HepG2 (cell line): ENCODE data around the gene CGREF1. TPM values are rescaled to one million over a fixed set of nuclear protein-coding genes. Genes with fewer than 3 reads are reported as not detected.
A peak's percentile ranks its signal among the peaks of the same experiment; 100 is the strongest.

Experiments
- ARNTL ChIP-seq: sonication (generic); formaldehyde crosslinking; IDR thresholded peaks from 2 replicates; pipeline ENCODE4 v1.4.0; 2020; ENCODE audit warnings: mild to moderate bottlenecking, missing genetic modification reagents
- ASH2L ChIP-seq: fragments of 300-600, 200-600 bp; sonication (generic); IDR thresholded peaks from 2 replicates; pipeline ENCODE4 v1.7.0; 2017; ENCODE audit warnings: low read depth, mild to moderate bottlenecking, moderate library complexity, mixed read lengths, low read length; ENCODE audit not compliant: insufficient read length
- ATAD3A ChIP-seq: sonication (generic); formaldehyde crosslinking; IDR thresholded peaks from 2 replicates; pipeline ENCODE4 v1.4.0; 2020; ENCODE audit warnings: missing genetic modification reagents
- ATRX ChIP-seq: sonication (generic); formaldehyde crosslinking; IDR thresholded peaks from 2 replicates; pipeline ENCODE4 v1.4.0; 2020; ENCODE audit warnings: missing genetic modification reagents, borderline replicate concordance
- CBX5 ChIP-seq: sonication (generic); formaldehyde crosslinking; IDR thresholded peaks from 2 replicates; pipeline ENCODE4 v1.4.0; 2020; ENCODE audit warnings: missing genetic modification reagents, borderline replicate concordance
- ELF3 ChIP-seq: IDR thresholded peaks from 2 replicates; pipeline ENCODE4 v1.6.1; 2016; ENCODE audit warnings: missing genetic modification reagents, missing compliant biosample characterization
- KDM2A ChIP-seq: sonication (generic); formaldehyde crosslinking; IDR thresholded peaks from 2 replicates; pipeline ENCODE4 v1.4.0; 2020; ENCODE audit warnings: low read depth, missing genetic modification reagents, borderline replicate concordance
- MXI1 ChIP-seq: IDR thresholded peaks from 3 replicates; pipeline ENCODE4 v1.6.1; 2012; ENCODE audit warnings: low read depth, low read length, inconsistent platforms, borderline replicate concordance
- PITX1 ChIP-seq: sonication (generic); formaldehyde crosslinking; IDR thresholded peaks from 2 replicates; pipeline ENCODE4 v1.5.1; 2020; ENCODE audit warnings: mild to moderate bottlenecking, missing genetic modification reagents
- RAD51 ChIP-seq: fragments of 450-650 bp; IDR thresholded peaks from 2 replicates; pipeline ENCODE4 v1.6.1; 2016; ENCODE audit warnings: borderline replicate concordance
- SIX1 ChIP-seq: sonication (generic); formaldehyde crosslinking; IDR thresholded peaks from 2 replicates; pipeline ENCODE4 v1.4.0; 2020; ENCODE audit warnings: missing genetic modification reagents, borderline replicate concordance
- SRF ChIP-seq: IDR thresholded peaks from 2 replicates; pipeline ENCODE4 v1.6.1; 2011; ENCODE audit warnings: mild to moderate bottlenecking, low read depth, low read length, moderate library complexity
- SRSF9 ChIP-seq: fragments of 200-400 bp; formaldehyde crosslinking; IDR thresholded peaks from 2 replicates; pipeline ENCODE4 v1.6.1; 2018; ENCODE audit warnings: borderline replicate concordance, mild to moderate bottlenecking, low read depth, low read length; ENCODE audit not compliant: insufficient read depth, poor library complexity, severe bottlenecking
- SRY ChIP-seq: sonication (generic); formaldehyde crosslinking; IDR thresholded peaks from 2 replicates; pipeline ENCODE4 v1.8.0; 2022; ENCODE audit warnings: mild to moderate bottlenecking, missing genetic modification reagents
- ZBTB38 ChIP-seq: sonication (generic); formaldehyde crosslinking; IDR thresholded peaks from 2 replicates; pipeline ENCODE4 v1.5.1; 2020; ENCODE audit warnings: mild to moderate bottlenecking, missing genetic modification reagents
- ZNF124 ChIP-seq: sonication (generic); formaldehyde crosslinking; IDR thresholded peaks from 2 replicates; pipeline ENCODE4 v1.4.0; 2020; ENCODE audit warnings: missing genetic modification reagents
- ZNF17 ChIP-seq: sonication (generic); formaldehyde crosslinking; IDR thresholded peaks from 2 replicates; pipeline ENCODE4 v1.5.0; 2020; ENCODE audit warnings: mild to moderate bottlenecking, missing genetic modification reagents
- ZNF326 ChIP-seq: sonication (generic); formaldehyde crosslinking; IDR thresholded peaks from 2 replicates; pipeline ENCODE4 v1.4.0; 2020; ENCODE audit warnings: missing genetic modification reagents, borderline replicate concordance
- ZNF383 ChIP-seq: sonication (generic); formaldehyde crosslinking; IDR thresholded peaks from 2 replicates; pipeline ENCODE4 v1.4.0; 2020; ENCODE audit warnings: missing genetic modification reagents, mild to moderate bottlenecking, borderline replicate concordance
- ZNF816 ChIP-seq: sonication (generic); formaldehyde crosslinking; IDR thresholded peaks from 2 replicates; pipeline ENCODE4 v1.8.0; 2022; ENCODE audit warnings: missing genetic modification reagents, mild to moderate bottlenecking, borderline replicate concordance
- polyA plus RNA-seq, 8 experiments: library from polyadenylated mRNA; depleted of rRNA in 3 of 8; stranded (reverse) in 7 of 8; unstranded in 1 of 8; fragments of >200 nt; fragmentation: Illumina TruSeq in 4 of 8; extraction: Trizol in 4 of 8; gene quantifications; 2 replicates each; pipeline versions ENCODE4 v1.2.1 to v1.2.3, GENCODE V29; 2011 to 2016; ENCODE audit warnings: low read depth in 4 of 8, missing spikeins in 1 of 8, mixed read lengths in 1 of 8; ENCODE audit not compliant: insufficient read depth in 1 of 8
- total RNA-seq, 5 experiments: library from RNA; depleted of rRNA; stranded (reverse); fragments of >200 nt; fragmentation: Illumina TruSeq; extraction: Trizol; gene quantifications; 2 replicates each; pipeline ENCODE4 v1.2.3, GENCODE V29; 2016; ENCODE audit warnings: low read depth in 1 of 5
- TF ChIP-seq, protein P1 (sequence below): sonication (generic); formaldehyde crosslinking; IDR thresholded peaks from 2 replicates; pipeline ENCODE4 v1.4.0; 2020; ENCODE audit warnings: missing genetic modification reagents, borderline replicate concordance
- TF ChIP-seq, protein P2 (sequence below), 2 experiments: fragments of 450-650 bp in 1 of 2; sonication (generic) in 1 of 2; formaldehyde crosslinking; IDR thresholded peaks; 2 replicates each; pipeline versions ENCODE4 v1.5.0 to v1.8.0; 2020 to 2022; ENCODE audit warnings: mild to moderate bottlenecking in 1 of 2, missing genetic modification reagents in 1 of 2
- TF ChIP-seq, protein P3 (sequence below): sonication (generic); formaldehyde crosslinking; IDR thresholded peaks from 2 replicates; pipeline ENCODE4 v1.5.0; 2020; ENCODE audit warnings: missing genetic modification reagents
- TF ChIP-seq, protein P4 (sequence below): sonication (generic); formaldehyde crosslinking; IDR thresholded peaks from 2 replicates; pipeline ENCODE4 v1.9.0; 2021; ENCODE audit warnings: missing genetic modification reagents, mild to moderate bottlenecking, borderline replicate concordance

Gene CGREF1
- total and polyA plus RNA-seq, 2 of the 13 experiments (the other 11 are each of a cell fraction or from before 2014, with no cell fraction given), result 13.9 to 23.4 TPM

GRCh38 chr2:27092696-27093429 lies 26.1 kb downstream of the CGREF1 start (continued):
- no peak for TF ChIP-seq RAD51
- no peak for TF ChIP-seq ZNF17
- TF ChIP-seq MXI1, result peak; percentile 86; the same call in 1 of the 3 replicates
- TF ChIP-seq SIX1, result no peak
- no peak for TF ChIP-seq ATAD3A (CRISPR knock-in tag)
- no peak for TF ChIP-seq ASH2L
- TF ChIP-seq, protein P1, sequence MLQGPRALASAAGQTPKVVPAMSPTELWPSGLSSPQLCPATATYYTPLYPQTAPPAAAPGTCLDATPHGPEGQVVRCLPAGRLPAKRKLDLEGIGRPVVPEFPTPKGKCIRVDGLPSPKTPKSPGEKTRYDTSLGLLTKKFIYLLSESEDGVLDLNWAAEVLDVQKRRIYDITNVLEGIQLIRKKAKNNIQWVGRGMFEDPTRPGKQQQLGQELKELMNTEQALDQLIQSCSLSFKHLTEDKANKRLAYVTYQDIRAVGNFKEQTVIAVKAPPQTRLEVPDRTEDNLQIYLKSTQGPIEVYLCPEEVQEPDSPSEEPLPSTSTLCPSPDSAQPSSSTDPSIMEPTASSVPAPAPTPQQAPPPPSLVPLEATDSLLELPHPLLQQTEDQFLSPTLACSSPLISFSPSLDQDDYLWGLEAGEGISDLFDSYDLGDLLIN, result 0 out of 2 replicates have a peak, but pooled peaks have one; percentile 17
- TF ChIP-seq CBX5, result peak; percentile 60; the same call in 1 of the 2 replicates
- no peak for TF ChIP-seq ZNF816
- TF ChIP-seq, protein P2, sequence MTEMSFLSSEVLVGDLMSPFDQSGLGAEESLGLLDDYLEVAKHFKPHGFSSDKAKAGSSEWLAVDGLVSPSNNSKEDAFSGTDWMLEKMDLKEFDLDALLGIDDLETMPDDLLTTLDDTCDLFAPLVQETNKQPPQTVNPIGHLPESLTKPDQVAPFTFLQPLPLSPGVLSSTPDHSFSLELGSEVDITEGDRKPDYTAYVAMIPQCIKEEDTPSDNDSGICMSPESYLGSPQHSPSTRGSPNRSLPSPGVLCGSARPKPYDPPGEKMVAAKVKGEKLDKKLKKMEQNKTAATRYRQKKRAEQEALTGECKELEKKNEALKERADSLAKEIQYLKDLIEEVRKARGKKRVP (CRISPR knock-in tag; IDR thresholded peaks at IDR 0.05), result no peak
- no peak for TF ChIP-seq ATRX (CRISPR knock-in tag)
- TF ChIP-seq SRY (CRISPR knock-in tag), result peak; percentile 73; the same call in 1 of the 2 replicates
- TF ChIP-seq ELF3, result peak; percentile 66
- TF ChIP-seq, protein P3, sequence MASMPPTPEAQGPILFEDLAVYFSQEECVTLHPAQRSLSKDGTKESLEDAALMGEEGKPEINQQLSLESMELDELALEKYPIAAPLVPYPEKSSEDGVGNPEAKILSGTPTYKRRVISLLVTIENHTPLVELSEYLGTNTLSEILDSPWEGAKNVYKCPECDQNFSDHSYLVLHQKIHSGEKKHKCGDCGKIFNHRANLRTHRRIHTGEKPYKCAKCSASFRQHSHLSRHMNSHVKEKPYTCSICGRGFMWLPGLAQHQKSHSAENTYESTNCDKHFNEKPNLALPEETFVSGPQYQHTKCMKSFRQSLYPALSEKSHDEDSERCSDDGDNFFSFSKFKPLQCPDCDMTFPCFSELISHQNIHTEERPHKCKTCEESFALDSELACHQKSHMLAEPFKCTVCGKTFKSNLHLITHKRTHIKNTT (CRISPR knock-in tag), result no peak
- TF ChIP-seq, protein P4, sequence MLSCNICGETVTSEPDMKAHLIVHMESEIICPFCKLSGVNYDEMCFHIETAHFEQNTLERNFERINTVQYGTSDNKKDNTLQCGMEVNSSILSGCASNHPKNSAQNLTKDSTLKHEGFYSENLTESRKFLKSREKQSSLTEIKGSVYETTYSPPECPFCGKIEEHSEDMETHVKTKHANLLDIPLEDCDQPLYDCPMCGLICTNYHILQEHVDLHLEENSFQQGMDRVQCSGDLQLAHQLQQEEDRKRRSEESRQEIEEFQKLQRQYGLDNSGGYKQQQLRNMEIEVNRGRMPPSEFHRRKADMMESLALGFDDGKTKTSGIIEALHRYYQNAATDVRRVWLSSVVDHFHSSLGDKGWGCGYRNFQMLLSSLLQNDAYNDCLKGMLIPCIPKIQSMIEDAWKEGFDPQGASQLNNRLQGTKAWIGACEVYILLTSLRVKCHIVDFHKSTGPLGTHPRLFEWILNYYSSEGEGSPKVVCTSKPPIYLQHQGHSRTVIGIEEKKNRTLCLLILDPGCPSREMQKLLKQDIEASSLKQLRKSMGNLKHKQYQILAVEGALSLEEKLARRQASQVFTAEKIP (CRISPR knock-in tag), result no peak
- peak; percentile 77; the same call in 1 of the 2 replicates for TF ChIP-seq ARNTL
- TF ChIP-seq ZNF124, result no peak; the same call in 1 of the 2 replicates
- no peak for TF ChIP-seq SRSF9
- TF ChIP-seq ZNF326 (CRISPR knock-in tag), result no peak
- TF ChIP-seq ZNF383 (CRISPR knock-in tag), result 0 out of 2 replicates have a peak, but pooled peaks have one; percentile 11
- TF ChIP-seq SRF, result peak; percentile 70
- TF ChIP-seq ZBTB38 (CRISPR knock-in tag), result peak; percentile 66
- peak; percentile 79 for TF ChIP-seq PITX1 (CRISPR knock-in tag)
- TF ChIP-seq KDM2A (CRISPR knock-in tag), result peak; percentile 89
